ENCODE data around the gene TFPI. TPM values are rescaled to one million over a fixed set of nuclear protein-coding genes. Genes with fewer than 3 reads are reported as not detected.

TFPI gene
- total and polyA plus RNA-seq, 2 of the 8 experiments (the other 6 are each of a cell fraction or from before 2014, with no cell fraction given): 2.0 to 7.1 TPM

DNA sequence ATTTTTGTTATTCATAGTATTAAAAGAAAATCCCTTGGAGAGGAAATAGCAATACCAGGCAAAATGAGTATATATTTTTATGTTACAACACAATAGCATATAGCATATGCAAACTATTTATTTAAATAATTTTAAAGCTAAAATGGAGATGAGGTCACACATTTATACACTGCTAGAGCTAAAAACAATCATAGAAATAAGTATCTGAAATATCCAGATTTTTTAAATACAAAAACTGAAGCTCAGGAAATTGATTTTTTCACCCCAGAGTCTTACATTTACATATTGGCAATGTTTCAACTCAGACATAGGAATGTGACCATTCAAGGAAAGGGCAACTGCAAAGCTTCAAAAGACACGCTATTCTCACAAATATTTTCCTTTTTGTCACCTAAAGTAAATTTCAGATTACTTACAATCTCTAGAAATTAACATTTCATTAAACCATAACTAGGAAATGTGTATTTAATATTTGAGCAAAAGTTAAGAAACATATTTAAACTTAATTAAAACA, 8.9 kb downstream of the TFPI start:
- H2BK5ac ChIP-seq (ENCODE audit: low read depth, low read length): no peak overlapping the region
- H3K14ac ChIP-seq (ENCODE audit: insufficient read length): no peak overlapping the region
- H3K27ac ChIP-seq (ENCODE audit: low read depth, low read length): no peak overlapping the region
- no peak overlapping the region for H2BK20ac ChIP-seq (ENCODE audit: low read length)
- POLR2A ChIA-PET (ENCODE audit: partially characterized antibody): no interaction called here
- no peak overlapping the region for H2AK5ac ChIP-seq (ENCODE audit: low read depth, low read length)
- CTCF ChIA-PET (ENCODE audit: partially characterized antibody): interaction anchor here (1.1 kb wide), 1 partner anchor 11 kb away, joined by 3 read pairs; no protein-coding TSS in a partner anchor
- H3K23me2 ChIP-seq (ENCODE audit: low read depth, low read length): no peaks in the 10 kb centered on the region
- no peaks in the 10 kb centered on the region for H4K20me1 ChIP-seq (replicated peaks in 1 of 2; ENCODE audit: control insufficient read depth in 1 of 2, insufficient read depth in 2 of 2, low read length in 2 of 2)
- H3K79me1 ChIP-seq (ENCODE audit: low read depth, low read length): no peaks in the 10 kb centered on the region
- H2BK12ac ChIP-seq (ENCODE audit: low read depth, low read length): no peak overlapping the region
- no peak overlapping the region for H2BK120ac ChIP-seq (replicated peaks; ENCODE audit: low read depth, low read length)
- H3K4me2 ChIP-seq (ENCODE audit: insufficient read depth in 1 of 2, low read depth in 2 of 2, low read length in 2 of 2): no peak overlapping the region
- no peak overlapping the region for H2BK15ac ChIP-seq (ENCODE audit: low read length)
- H4K91ac ChIP-seq (replicated peaks; ENCODE audit: insufficient read length, low read length): no peak overlapping the region
- H3K4me1 ChIP-seq (replicated peaks in 1 of 4; ENCODE audit: control insufficient read depth in 3 of 4, insufficient read depth in 4 of 4, low read length in 3 of 4): peaks cover 0 to 8% (median 3%) of the 10 kb centered on the region in 4 experiments; a peak in 3 of 7 replicates
- no peaks in the 10 kb centered on the region for H3K79me2 ChIP-seq (ENCODE audit: control insufficient read depth in 1 of 2, insufficient read depth in 2 of 2, low read length in 2 of 2)
- H2AFZ ChIP-seq (ENCODE audit: low read length): no peak overlapping the region
- no peaks in the 10 kb centered on the region for H3K36me3 ChIP-seq (ENCODE audit: control insufficient read depth in 2 of 4, insufficient read depth in 4 of 4, low read length in 3 of 4)
- no peak overlapping the region for H3K18ac ChIP-seq (ENCODE audit: extremely low read depth, low read length)
- no peak overlapping the region for H3K4ac ChIP-seq (replicated peaks; ENCODE audit: insufficient read length, low read depth, low read length)
- DNase-seq (ENCODE audit: low read depth in 1 of 2, low spot score in 2 of 2): no peak
- H3K23ac ChIP-seq (ENCODE audit: insufficient read length): no peak overlapping the region
- 70% methylated on average over 1 of the region's 1 CpG; no CpG with 5 or more reads in 1 of the 2 experiments for WGBS, 2 experiments (ENCODE audit: extremely low coverage in 1 of 2, insufficient coverage in 1 of 2, insufficient read length in 1 of 2, insufficient replicate concordance in 2 of 2, low coverage in 1 of 2, low lambda C conversion rate in 2 of 2, missing lambda C conversion rate in 1 of 2)
- H4K5ac ChIP-seq (ENCODE audit: insufficient read length, low read depth, low read length): no peak overlapping the region
- H3K56ac ChIP-seq (replicated peaks; ENCODE audit: insufficient read length, low read depth, low read length): no peak overlapping the region
- H3K27me3 ChIP-seq (replicated peaks in 1 of 4; ENCODE audit: control insufficient read depth in 3 of 4, extremely low read depth in 1 of 4, insufficient read depth in 3 of 4, low read length in 3 of 4): no peaks in the 10 kb centered on the region
- H3K4me3 ChIP-seq (ENCODE audit: extremely low read depth in 1 of 4, insufficient read depth in 2 of 4, low read depth in 3 of 4, low read length in 4 of 4): no peak overlapping the region
- no peak overlapping the region for H3K9ac ChIP-seq (replicated peaks in 1 of 4; ENCODE audit: extremely low read depth in 1 of 4, low read depth in 3 of 4, low read length in 3 of 4)
- no peak for FAIRE-seq
- H3K9me3 ChIP-seq (ENCODE audit: insufficient read depth in 2 of 2, low read depth in 1 of 2, low read length in 1 of 2): no peaks in the 10 kb centered on the region
- no peak overlapping the region for H4K8ac ChIP-seq (ENCODE audit: extremely low read depth, insufficient read depth, low read length)
- TF ChIP-seq FOSL1 (IDR thresholded peaks at IDR 0.05; ENCODE audit: insufficient read depth, low read depth, low read length) (no peak), BRCA1 (IDR thresholded peaks at IDR 0.05; ENCODE audit: low read depth, low read length) (no peak), MAFK (IDR thresholded peaks at IDR 0.05; ENCODE audit: low read depth, low read length) (no peak), GABPA (IDR thresholded peaks at IDR 0.05; ENCODE audit: borderline replicate concordance, insufficient read depth, low read length) (no peak), RXRA (IDR thresholded peaks at IDR 0.05; ENCODE audit: insufficient read depth, low read depth, low read length) (no peak), TBP (IDR thresholded peaks at IDR 0.05; ENCODE audit: low read depth, low read length) (no peak), RFX5 (IDR thresholded peaks at IDR 0.05; ENCODE audit: borderline replicate concordance, low read depth, low read length) (no peak), SIRT6 (IDR thresholded peaks at IDR 0.05; ENCODE audit: low read length) (no peak), JUN (IDR thresholded peaks at IDR 0.05; ENCODE audit: low read depth, low read length) (no peak), GTF2F1 (IDR thresholded peaks at IDR 0.05; ENCODE audit: borderline replicate concordance, low read depth, low read length) (no peak), TAF7 (optimal IDR thresholded peaks at IDR 0.05; ENCODE audit: borderline replicate concordance, low read depth, low read length) (no peak), CHD2 (IDR thresholded peaks at IDR 0.05; ENCODE audit: low read length) (no peak), SP2 (IDR thresholded peaks at IDR 0.05; ENCODE audit: low read length) (no peak)
